AG09309 (cell line): ENCODE data around the gene TMEM30A.

Source experiments
- DNase-seq: peaks from one replicate; pipeline ENCODE4 v3.0.0-alpha.2; 2010; ENCODE audit warnings: low read depth
- H3K4me3 ChIP-seq: 2 replicates; pipeline ENCODE4 v1.5.1; 2011; ENCODE audit warnings: mild to moderate bottlenecking, low read depth, low read length, moderate library complexity; ENCODE audit not compliant: control insufficient read depth
- CTCF ChIP-seq: IDR thresholded peaks from 2 replicates; pipeline ENCODE4 v1.5.1; 2011; ENCODE audit warnings: mild to moderate bottlenecking, low read depth, low read length, inconsistent platforms; ENCODE audit not compliant: insufficient read depth, control insufficient read depth; ENCODE audit errors: missing control alignments

TMEM30A gene

GRCh38 chr6:75317503-75318206 is 33.1 kb upstream of the TMEM30A start:
- no peak overlapping the region for H3K4me3 ChIP-seq
- peak; percentile 52 for DNase-seq
- TF ChIP-seq CTCF, result no peak

GRCh38 chr6:75315978-75316377 is 31.4 kb upstream of the TMEM30A start:
- no peak for TF ChIP-seq CTCF
- H3K4me3 ChIP-seq, result no peak overlapping the region
- DNase-seq, result no peak

GRCh38 chr6:75308250-75308988 is 23.8 kb upstream of the TMEM30A start:
- DNase-seq, result no peak
- no peak for TF ChIP-seq CTCF
- H3K4me3 ChIP-seq, result no peak overlapping the region

- no peak overlapping the region for H3K4me3 ChIP-seq
- no peak for TF ChIP-seq CTCF
- no peak for DNase-seq
Measured at GRCh38 chr6:75307364-75308004, 22.9 kb upstream of the TMEM30A start.

- H3K4me3 ChIP-seq, result no peak overlapping the region
- DNase-seq, result no peak
- TF ChIP-seq CTCF, result no peak
Measured at GRCh38 chr6:75306064-75306463, 21.5 kb upstream of the TMEM30A start.

GRCh38 chr6:75305573-75305972 is 21.0 kb upstream of the TMEM30A start:
- TF ChIP-seq CTCF, result no peak
- no peak for DNase-seq
- no peak overlapping the region for H3K4me3 ChIP-seq
